GM12873 (cell line): Measurements from ENCODE around the gene RPSA.

Source experiments
- CTCF ChIP-seq: IDR thresholded peaks from 2 replicates; pipeline ENCODE4 v1.5.1; 2012; ENCODE audit warnings: low read depth, mild to moderate bottlenecking, moderate library complexity, low read length, control low read depth; ENCODE audit not compliant: insufficient read depth; ENCODE audit errors: missing control alignments

Gene RPSA

GRCh38 chr3:39454591-39455217 is 48.2 kb downstream of the RPSA start:
- no peak for TF ChIP-seq CTCF

DNA sequence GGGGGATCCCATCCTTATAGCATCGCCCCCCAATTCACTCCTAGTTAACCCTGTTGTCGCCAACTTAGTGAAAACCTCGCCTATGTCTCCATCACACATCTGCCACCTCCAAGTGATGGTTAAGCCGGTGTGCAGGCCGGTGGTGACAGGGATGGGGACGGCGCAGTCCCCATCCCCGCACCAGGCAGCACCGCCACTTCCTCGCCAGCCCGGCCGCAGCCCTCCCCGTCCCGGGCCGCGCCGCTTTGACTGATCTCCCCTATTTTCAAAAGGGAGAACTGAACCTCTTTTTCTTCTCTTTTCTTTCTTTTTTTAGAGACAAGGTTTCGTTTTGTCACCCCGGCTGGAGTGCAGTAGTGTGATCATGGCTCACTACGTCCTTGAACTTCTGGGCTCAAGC is 49.6 kb downstream of the RPSA start:
- TF ChIP-seq CTCF = no peak

DNA sequence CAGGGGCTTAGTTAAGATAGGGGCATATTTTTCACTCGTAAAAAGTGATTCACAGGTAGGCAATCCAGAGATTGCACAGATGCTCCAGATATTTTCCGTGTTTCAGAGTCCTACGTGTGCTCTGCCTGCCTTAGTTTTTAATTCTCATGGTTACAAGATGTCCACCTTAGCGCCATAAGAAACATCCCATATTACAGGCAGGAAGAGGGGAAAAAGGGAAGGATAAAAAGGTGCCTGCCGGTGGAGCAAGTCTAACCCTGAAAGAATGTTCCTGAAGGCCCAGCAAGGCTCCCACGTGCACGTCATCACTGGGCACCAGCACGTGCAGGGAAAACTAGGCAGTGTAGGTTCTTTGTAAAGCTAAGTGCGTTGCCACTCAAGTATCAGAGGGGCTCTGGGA is 50.8 kb downstream of the RPSA start:
- TF ChIP-seq CTCF = no peak

DNA sequence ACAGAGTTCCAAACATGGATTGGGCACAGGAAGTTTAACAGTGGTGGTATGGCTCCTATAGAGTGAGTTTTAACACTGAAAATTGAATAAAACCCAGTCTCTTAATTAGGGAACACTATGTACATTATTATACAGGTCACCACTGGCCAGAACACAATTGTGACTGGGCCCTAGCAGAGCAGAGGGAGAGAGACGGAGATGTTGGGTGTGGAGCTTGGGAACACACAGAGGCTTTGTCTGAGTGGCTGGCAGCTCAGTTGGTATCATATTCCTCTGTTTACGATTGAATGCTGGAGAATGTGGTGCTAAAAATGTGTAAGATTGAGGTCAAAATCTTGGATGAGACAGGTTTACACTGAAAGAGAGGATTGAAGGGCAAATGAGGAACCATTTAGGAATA is 54.2 kb downstream of the RPSA start:
- TF ChIP-seq CTCF = no peak
